Activated CD8-positive, alpha-beta T cell treated with anti-CD3 and anti-CD28 coated beads for 36 hours (primary cell): ENCODE data around the gene PLCL2. TPM values are rescaled to one million over a fixed set of nuclear protein-coding genes. Genes with fewer than 3 reads are reported as not detected.

Experiments used
- ATAC-seq: fragments of 200-7000 bp; cut with Tn5 transposase; one replicate; pipeline ENCODE4 v1.10.0; 2021; ENCODE audit warnings: mild to moderate bottlenecking, moderate library complexity
- CTCF ChIA-PET: fragments of 350-600 bp; sonication (Branson Sonifier 250); formaldehyde crosslinking; loops from one replicate; lab custom pipeline; 2021; ENCODE audit warnings: antibody characterized with exemption; lab: Charles Lee
- POLR2A ChIA-PET: fragments of 350-600 bp; sonication (Branson Sonifier 250); formaldehyde crosslinking; loops from one replicate; lab custom pipeline; 2021; ENCODE audit warnings: antibody characterized with exemption; lab: Charles Lee
- DNase-seq: peaks from one replicate; pipeline ENCODE4 v3.0.0-alpha.2; 2020
- H3K27ac Mint-ChIP-seq: one replicate; pipeline ENCODE4 v1.8.0; 2021; ENCODE audit warnings: mild to moderate bottlenecking, mixed read lengths
- H3K27me3 Mint-ChIP-seq: one replicate; pipeline ENCODE4 v1.8.0; 2021; ENCODE audit warnings: mixed read lengths
- H3K36me3 Mint-ChIP-seq: one replicate; pipeline ENCODE4 v1.8.0; 2021; ENCODE audit warnings: low read depth, mixed read lengths
- H3K4me1 Mint-ChIP-seq: one replicate; pipeline ENCODE4 v1.8.0; 2021; ENCODE audit warnings: low read depth, mixed read lengths
- H3K4me3 Mint-ChIP-seq: one replicate; pipeline ENCODE4 v1.8.0; 2021; ENCODE audit warnings: mild to moderate bottlenecking, moderate library complexity, mixed read lengths
- H3K9me3 Mint-ChIP-seq: one replicate; pipeline ENCODE4 v1.8.0; 2021; ENCODE audit warnings: mixed read lengths
- intact Hi-C: fragments of 100-400 bp; cut with micrococcal nuclease; formaldehyde crosslinking; loops from one replicate; pipeline ENCODE4 v1.10.0; 2022
- total RNA-seq, 2 experiments: library from RNA; stranded (reverse); gene quantifications; one replicate each; pipeline ENCODE4 v1.2.3, GENCODE V29; 2021
- TF ChIP-seq, protein P1 (sequence below): fragments of 200-600 bp; IDR thresholded peaks from one replicate; pipeline ENCODE4 v1.8.0; 2022; ENCODE audit warnings: antibody characterized with exemption, mild to moderate bottlenecking

The PLCL2 gene
- total RNA-seq, 2 experiments from 2014 or later: 19.4 to 19.7 TPM

DNA sequence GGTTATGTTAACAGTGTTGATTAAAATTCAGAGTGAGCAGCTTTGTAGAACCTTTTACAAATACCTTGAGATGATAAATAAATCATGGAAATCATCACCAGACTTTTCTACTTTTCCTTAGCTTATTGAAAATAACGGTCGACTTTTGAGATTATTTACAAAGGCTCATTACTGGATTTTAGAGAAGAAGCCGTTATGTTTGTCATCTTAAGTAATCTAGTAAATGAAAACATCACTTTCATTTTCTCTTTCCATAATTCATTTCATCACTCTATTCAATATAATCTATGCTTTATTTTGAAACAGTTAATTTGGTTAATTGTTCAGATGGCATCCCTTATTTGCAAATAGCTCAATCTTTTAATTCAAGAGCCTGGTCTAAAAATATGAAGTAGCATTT, 3.6 kb downstream of the PLCL2 start:
- TF ChIP-seq, protein P1, sequence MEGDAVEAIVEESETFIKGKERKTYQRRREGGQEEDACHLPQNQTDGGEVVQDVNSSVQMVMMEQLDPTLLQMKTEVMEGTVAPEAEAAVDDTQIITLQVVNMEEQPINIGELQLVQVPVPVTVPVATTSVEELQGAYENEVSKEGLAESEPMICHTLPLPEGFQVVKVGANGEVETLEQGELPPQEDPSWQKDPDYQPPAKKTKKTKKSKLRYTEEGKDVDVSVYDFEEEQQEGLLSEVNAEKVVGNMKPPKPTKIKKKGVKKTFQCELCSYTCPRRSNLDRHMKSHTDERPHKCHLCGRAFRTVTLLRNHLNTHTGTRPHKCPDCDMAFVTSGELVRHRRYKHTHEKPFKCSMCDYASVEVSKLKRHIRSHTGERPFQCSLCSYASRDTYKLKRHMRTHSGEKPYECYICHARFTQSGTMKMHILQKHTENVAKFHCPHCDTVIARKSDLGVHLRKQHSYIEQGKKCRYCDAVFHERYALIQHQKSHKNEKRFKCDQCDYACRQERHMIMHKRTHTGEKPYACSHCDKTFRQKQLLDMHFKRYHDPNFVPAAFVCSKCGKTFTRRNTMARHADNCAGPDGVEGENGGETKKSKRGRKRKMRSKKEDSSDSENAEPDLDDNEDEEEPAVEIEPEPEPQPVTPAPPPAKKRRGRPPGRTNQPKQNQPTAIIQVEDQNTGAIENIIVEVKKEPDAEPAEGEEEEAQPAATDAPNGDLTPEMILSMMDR: no peak
- Mint-ChIP-seq H3K4me3 (peak overlapping the region; percentile 95), H3K27ac (peak overlapping the region; percentile 98), H3K9me3 (no peaks in the 10 kb centered on the region), H3K36me3 (peaks cover 2% of the 10 kb centered on the region), H3K4me1 (peaks cover 58% of the 10 kb centered on the region), H3K27me3 (no peaks in the 10 kb centered on the region)
- intact Hi-C loops: loop anchor here (5.0 kb wide), 4 partner anchors 41 to 344 kb away; no protein-coding TSS in a partner anchor
- POLR2A ChIA-PET: interaction anchor here (0.7 to 2.9 kb wide), 7 partner anchors 11 to 107 kb away, joined by 3 to 14 read pairs (median 4); no protein-coding TSS in a partner anchor
- ATAC-seq: no peak
- DNase-seq: no peak
- CTCF ChIA-PET: interaction anchor here (3.1 to 7.0 kb wide), 2 partner anchors 135 to 138 kb away, joined by 9 to 32 read pairs; no protein-coding TSS in a partner anchor

DNA sequence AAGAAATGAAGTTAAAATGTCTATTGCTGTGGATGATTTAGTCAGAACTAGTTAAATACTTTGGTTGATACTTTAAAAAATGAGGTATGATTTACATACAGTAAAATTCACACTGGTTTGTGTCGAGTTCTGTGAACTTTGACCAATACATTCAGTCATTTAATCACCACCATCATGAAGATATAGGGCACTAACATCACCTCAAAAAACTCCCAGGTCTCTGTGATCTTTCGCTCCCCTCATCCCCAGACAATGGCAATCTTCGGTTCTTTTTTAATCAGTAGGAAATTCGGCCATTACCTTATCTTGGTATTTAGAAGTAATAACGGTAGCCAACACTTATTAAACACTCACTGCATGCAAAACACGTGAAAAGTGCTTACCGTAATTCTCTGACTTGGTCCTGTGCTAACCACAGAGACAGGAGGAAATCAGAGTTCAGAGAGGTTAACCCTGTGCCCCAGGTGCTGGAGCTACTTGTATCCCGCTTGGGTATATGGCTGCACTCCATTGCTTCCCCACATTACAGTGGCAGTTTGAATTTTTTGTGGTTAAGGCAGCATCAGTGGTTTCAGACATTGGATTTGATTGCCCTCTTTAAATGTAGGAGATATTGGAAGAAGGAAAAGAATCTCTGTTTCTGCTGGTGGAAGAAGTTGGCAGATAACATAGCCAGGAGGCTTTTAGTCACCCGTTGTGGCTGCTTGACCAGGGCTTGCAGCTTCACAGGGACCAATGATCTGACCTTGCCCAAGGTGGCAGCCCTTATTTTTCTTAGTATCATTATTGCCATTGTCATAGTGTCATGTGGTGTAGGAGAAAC, 4.2 kb downstream of the PLCL2 start:
- Mint-ChIP-seq H3K9me3 (no peaks in the 10 kb centered on the region), H3K27ac (peak overlapping the region; percentile 98), H3K36me3 (peaks cover 2% of the 10 kb centered on the region), H3K4me1 (peaks cover 60% of the 10 kb centered on the region), H3K4me3 (peak overlapping the region; percentile 95), H3K27me3 (no peaks in the 10 kb centered on the region)
- ChIA-PET CTCF (interaction anchor here (0.9 to 7.0 kb wide), 4 partner anchors 134 to 263 kb away, joined by 3 to 32 read pairs (median 8); no protein-coding TSS in a partner anchor), POLR2A (interaction anchor here (0.7 to 2.9 kb wide), 7 partner anchors 10 to 106 kb away, joined by 3 to 14 read pairs (median 4); no protein-coding TSS in a partner anchor)
- DNase-seq (peak; percentile 64), ATAC-seq (peak; percentile 41)
- TF ChIP-seq, protein P1: no peak
- intact Hi-C loops: loop anchor here (5.0 kb wide), 4 partner anchors 42 to 343 kb away; no protein-coding TSS in a partner anchor

DNA sequence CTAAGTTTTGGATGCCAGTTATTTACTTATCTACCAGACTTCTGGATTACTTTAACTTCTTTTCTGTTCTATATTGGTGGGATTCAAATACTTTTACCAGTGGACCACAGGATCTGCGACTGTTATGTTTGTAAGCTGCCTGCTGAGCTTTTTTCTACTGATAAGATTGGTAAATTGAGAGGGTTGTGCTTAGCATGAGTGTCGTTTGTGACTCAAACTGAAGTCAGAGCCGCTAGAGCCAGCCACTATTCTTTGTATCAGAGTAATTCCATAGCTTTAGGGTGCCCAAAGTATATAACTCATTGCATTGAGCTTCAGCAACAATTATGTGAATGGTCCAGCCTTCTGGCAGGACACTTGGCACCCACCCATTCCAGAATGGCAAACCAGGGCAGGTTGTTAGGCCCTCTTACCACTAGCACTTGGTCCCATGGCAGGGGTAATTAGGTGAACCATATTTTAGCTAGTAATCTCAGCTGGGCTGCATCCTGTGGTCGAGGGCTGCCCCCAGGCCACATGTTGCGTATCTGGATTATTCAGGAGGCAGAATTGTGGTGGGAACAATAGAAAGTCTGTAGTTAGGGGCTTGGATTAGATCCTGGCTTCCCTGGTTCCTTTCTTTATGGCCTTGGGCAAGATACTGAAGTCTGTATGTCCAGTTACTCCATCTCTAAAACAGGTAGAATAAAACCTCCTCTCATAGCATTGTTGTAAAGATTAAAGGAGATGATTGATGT, 6.0 kb downstream of the PLCL2 start:
- Mint-ChIP-seq H3K4me1 (peaks cover 69% of the 10 kb centered on the region), H3K9me3 (peaks cover 2% of the 10 kb centered on the region), H3K27me3 (no peaks in the 10 kb centered on the region), H3K36me3 (peaks cover 2% of the 10 kb centered on the region), H3K4me3 (no peak overlapping the region), H3K27ac (no peak overlapping the region)
- ATAC-seq: no peak
- intact Hi-C loops: no loop called here
- ChIA-PET CTCF (interaction anchor here (0.8 to 7.0 kb wide), 4 partner anchors 10 to 261 kb away, joined by 3 to 32 read pairs (median 4); no protein-coding TSS in a partner anchor), POLR2A (interaction anchor here (0.6 to 1.9 kb wide), 4 partner anchors 9 to 1825 kb away, joined by 3 to 10 read pairs (median 4); no protein-coding TSS in a partner anchor)
- no peak for DNase-seq
- TF ChIP-seq, protein P1: no peak

DNA sequence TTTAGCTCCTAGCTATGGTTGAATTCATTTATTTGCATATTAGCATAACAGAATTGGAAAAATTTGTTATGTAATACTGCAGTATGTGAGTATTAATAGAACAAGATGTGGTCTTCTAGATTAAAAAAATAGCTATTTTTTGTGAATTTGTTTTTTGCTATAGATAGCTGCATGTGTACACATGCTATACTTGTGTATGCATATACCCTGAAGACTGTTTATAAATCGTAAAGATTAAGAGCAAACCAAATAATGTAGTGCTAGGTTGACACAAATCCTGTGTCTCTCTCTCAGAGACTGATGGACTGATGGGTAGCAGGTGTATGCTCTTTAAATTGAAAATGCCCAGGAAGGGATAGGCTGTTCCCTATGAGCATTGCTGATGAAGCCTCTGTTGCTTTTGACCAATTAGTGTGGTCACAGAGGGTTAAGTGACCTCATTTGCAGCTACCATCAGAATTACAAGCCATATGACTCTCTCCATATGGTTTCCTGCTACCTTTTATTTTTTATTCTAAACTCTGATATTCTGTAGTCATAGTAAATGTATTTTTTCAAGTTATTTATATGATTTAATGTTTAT, 9.0 kb downstream of the PLCL2 start:
- Mint-ChIP-seq H3K27me3 (no peaks in the 10 kb centered on the region), H3K9me3 (peaks cover 2% of the 10 kb centered on the region), H3K36me3 (peaks cover 8% of the 10 kb centered on the region), H3K4me1 (peaks cover 83% of the 10 kb centered on the region), H3K4me3 (no peak overlapping the region), H3K27ac (no peak overlapping the region)
- intact Hi-C loops: no loop called here
- POLR2A ChIA-PET: interaction anchor here (1.6 kb wide), 1 partner anchor 120 kb away, joined by 3 read pairs; no protein-coding TSS in a partner anchor
- no peak for DNase-seq
- TF ChIP-seq, protein P1: no peak
- no peak for ATAC-seq
- CTCF ChIA-PET: interaction anchor here (1.1 to 1.5 kb wide), 2 partner anchors 10 to 65 kb away, joined by 3 read pairs; no protein-coding TSS in a partner anchor
